Kidney epithelial cell (primary cell): Measurements from ENCODE around the gene TNF. TPM values are rescaled to one million over a fixed set of nuclear protein-coding genes. Genes with fewer than 3 reads are reported as not detected.

Source experiments
- DNase-seq: peaks from one replicate; pipeline ENCODE4 v3.0.0-alpha.2; 2010; ENCODE audit warnings: low read depth
- H3K27me3 ChIP-seq: 2 replicates; pipeline ENCODE4 v1.6.0; 2011; ENCODE audit warnings: low read length; ENCODE audit not compliant: control insufficient read depth, insufficient read depth
- H3K36me3 ChIP-seq: 2 replicates; pipeline ENCODE4 v1.5.1; 2011; ENCODE audit warnings: low read length; ENCODE audit not compliant: control insufficient read depth, insufficient read depth
- H3K4me3 ChIP-seq: 2 replicates; pipeline ENCODE4 v1.5.1; 2011; ENCODE audit warnings: low read depth, mild to moderate bottlenecking, control low read depth, low read length
- total RNA-seq: library from RNA; depleted of rRNA; stranded (reverse); fragments of >200 nt; gene quantifications from 2 replicates; pipeline ENCODE4 v1.2.3, GENCODE V29; 2015
- TF ChIP-seq, protein P1 (sequence below): IDR thresholded peaks from 2 replicates; pipeline ENCODE4 v1.5.1; 2011; ENCODE audit warnings: mild to moderate bottlenecking, moderate library complexity, low read length, control low read depth, inconsistent platforms; ENCODE audit not compliant: insufficient read depth, poor library complexity, severe bottlenecking

Gene TNF
- total RNA-seq, 1 donor from 2014 or later = 18.6 TPM

DNA sequence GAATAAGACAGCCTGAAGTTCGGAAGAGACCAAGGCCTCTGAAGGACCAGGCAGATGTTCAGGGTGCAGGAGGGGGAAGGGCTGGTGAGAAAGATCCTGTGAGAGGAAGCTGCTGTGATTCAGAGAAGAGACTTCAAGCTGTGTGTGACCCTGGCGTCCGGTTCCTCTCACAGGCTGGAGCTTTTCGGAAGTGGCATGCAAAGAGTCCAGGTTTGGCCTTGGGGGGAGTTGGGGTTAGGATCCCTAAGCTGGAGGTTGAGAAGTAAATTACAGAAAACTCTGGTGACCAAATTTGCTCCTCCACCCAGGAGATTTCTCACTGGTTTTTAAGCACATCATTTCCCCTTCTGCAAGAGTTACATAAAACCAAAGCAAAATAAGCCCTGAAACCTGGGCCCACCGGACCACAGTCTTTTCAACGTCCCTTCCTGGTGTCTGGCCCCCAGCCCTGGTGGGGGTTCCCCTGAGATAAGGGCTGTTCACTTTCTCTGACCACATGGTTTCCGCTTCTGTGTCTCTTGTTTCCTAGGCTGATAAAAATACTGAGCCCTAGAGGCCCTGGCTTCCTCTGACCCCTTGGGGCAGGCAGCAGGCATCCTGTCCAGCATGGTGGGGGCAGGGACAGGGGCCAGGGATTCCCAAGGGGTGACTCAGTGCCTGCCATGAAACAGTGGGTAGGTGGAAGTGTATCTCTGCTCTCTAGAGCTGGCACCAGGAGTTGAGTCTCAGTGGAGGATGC, 15.2 kb upstream of the TNF start:
- no peak for DNase-seq
- TF ChIP-seq, protein P1, sequence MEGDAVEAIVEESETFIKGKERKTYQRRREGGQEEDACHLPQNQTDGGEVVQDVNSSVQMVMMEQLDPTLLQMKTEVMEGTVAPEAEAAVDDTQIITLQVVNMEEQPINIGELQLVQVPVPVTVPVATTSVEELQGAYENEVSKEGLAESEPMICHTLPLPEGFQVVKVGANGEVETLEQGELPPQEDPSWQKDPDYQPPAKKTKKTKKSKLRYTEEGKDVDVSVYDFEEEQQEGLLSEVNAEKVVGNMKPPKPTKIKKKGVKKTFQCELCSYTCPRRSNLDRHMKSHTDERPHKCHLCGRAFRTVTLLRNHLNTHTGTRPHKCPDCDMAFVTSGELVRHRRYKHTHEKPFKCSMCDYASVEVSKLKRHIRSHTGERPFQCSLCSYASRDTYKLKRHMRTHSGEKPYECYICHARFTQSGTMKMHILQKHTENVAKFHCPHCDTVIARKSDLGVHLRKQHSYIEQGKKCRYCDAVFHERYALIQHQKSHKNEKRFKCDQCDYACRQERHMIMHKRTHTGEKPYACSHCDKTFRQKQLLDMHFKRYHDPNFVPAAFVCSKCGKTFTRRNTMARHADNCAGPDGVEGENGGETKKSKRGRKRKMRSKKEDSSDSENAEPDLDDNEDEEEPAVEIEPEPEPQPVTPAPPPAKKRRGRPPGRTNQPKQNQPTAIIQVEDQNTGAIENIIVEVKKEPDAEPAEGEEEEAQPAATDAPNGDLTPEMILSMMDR = no peak
- peaks cover 8% of the 10 kb centered on the region for H3K36me3 ChIP-seq
- no peaks in the 10 kb centered on the region for H3K27me3 ChIP-seq
- H3K4me3 ChIP-seq = no peak overlapping the region

DNA sequence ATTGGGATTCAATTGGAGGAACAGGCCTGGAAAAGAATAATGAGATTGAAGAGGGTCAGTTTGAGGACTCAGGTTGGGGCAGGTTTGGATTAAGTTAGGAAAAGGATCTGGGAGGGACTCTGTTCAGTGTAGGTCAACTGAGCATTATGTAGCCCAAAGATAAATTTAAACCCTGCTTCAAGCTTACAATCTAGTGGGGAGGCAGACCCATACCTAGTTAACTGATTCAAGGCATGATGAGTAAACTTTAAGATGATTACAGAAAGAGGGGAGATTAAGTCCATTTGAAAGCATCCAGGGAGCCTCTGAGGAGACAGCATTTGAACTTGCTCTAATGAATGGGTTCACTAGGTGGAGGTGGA, 14.7 kb upstream of the TNF start:
- no peak overlapping the region for H3K4me3 ChIP-seq
- no peaks in the 10 kb centered on the region for H3K27me3 ChIP-seq
- TF ChIP-seq, protein P1 = no peak
- H3K36me3 ChIP-seq = peaks cover 8% of the 10 kb centered on the region
- DNase-seq = no peak

DNA sequence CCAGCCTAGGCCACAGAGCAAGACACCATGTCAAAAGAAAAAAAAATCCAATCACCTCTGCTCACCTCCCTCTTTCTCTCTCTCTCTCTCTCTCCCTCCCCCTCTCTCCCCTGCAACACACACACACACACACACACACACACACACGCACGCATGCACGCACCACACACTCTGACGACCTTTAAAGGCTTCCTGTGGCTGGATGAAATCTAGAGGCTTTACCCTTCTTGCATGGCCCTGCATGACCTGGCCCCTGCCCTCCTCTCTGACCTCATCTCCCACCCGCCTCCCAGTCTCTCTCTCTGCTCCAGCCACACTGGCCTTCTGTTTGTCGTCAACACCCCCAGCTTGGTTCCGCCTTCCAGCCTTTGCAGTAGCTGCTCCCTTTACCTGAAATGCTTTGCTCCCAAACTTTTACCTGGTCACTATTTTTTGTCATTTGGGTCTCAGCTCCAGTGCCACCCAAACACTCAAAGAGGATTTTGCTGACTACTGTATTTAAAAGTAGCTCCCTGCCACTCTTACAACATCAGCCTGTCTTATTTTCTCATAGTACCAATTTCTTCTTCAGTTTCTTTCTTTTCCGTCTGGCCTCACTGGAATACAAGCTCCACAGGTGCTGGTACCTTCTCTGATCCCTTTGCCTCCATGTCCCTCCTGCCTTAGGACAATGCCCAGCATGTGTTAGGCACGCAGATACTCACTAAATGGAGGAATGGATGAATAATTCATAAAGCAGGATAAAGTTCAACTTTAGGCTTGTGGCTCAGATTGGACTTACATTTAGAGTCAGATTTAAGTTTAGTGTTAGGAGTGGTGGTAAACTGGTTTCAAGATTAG, 7.6 kb upstream of the TNF start:
- Histone ChIP-seq H3K4me3 (no peak overlapping the region), H3K36me3 (no peaks in the 10 kb centered on the region), H3K27me3 (no peaks in the 10 kb centered on the region)
- TF ChIP-seq, protein P1 = no peak
- no peak for DNase-seq

DNA sequence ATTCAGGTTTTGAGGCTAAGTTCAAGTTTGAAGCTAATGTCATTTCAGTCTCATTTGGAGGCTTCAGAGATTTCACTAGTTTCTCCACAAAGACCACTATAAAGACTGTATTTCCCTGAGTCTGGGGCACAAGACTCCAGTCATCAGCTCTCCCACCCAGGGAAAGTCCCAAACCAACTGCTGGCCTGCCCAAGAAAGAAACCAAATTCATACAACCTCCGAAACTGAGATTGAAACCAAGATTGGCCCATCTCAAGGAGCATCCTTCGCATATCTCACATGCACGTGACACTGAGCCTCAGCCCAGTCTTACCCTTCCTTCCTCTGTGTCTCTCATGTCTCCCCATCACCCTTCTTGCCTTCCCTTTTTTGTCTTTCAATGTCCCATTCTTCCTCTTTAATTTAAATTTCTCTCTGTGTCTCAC, 6.8 kb upstream of the TNF start:
- TF ChIP-seq, protein P1 = no peak

DNA sequence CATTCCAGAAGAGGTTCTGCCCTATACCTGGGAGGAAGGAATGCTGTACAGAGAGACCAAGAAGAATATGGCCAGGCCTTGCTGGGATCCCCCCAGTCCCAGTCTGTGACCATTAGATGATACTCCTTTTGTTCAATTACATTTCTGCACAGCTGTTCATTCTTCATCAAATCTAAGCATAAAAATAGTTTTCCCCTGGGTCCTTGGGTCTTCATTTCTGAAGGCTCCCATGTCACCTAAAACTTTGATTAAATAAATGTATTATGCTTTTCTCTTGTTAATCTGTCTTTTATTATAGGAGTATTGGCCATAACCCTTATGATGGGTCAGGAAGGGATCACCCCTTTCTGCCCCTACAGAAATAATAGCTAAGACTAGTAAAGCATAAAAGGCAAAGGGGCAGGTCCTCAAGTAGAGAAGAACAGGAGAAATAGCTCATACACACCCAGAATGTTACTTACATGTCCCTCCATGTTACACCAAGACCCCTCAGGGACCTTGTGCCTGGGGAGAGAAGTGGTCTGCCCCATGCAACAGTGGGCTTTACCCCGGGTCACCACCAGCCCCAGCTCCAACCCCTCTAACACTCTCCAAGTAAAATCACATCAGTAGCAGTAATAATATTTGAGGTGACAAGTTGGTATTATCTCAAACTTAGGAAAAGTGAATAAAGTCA, 5.4 kb upstream of the TNF start:
- TF ChIP-seq, protein P1 = no peak
- no peak for DNase-seq
- H3K27me3 ChIP-seq = no peaks in the 10 kb centered on the region
- no peak overlapping the region for H3K4me3 ChIP-seq
- H3K36me3 ChIP-seq = no peaks in the 10 kb centered on the region

More for the DNA sequence above, 6.8 kb upstream of the TNF start:
- H3K36me3 ChIP-seq = no peaks in the 10 kb centered on the region
- no peaks in the 10 kb centered on the region for H3K27me3 ChIP-seq
- DNase-seq = no peak
- H3K4me3 ChIP-seq = no peak overlapping the region
